NOMO-1 treated with dmso at 0.1 percent for 144 hours (cell line): Measurements from ENCODE around the gene ZFHX3.

Experiments used
- DNase-seq: peaks from one replicate; lab custom pipeline; 2025; ENCODE audit not compliant: unreplicated experiment; lab: John Stamatoyannopoulos, UW

Gene ZFHX3

DNA sequence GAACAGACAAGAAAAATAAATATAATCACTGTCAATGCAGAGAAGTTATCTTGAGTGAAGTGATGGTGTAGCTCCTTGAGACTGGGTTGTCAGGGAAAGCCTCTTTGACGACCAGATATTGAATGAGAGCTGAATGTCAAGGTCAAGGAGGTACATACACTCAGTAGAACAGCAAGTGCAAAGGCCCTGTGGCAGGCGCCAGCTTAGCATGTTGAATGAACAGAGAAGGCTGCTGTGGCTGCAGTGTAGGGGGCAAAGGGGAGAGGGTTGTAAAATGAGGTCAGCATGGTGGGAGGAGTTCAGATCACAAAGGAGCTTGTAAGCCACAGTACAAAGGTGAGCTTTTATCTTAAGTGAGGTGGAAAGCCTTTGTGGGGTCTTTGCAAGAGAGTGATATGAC lies 111.5 kb downstream of the ZFHX3 start:
- no peak for DNase-seq

DNA sequence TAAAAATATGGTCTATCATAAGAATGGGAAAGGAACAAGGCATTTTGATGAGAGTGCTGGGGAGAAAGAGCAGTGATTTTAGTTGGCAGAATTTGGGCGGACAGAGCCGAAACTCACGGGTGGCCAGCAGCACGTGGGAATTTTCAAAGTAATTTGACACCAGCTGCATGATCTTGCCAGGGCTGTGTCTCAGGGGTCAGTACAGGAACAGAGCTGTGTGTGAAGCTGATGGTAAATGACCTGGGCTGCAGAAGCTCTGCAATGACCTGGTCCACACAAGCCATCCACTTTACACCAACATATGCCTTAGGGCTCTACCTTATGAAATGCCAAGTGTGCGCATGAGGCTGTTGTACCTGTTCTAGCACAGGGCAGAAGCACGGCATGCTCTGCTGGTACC lies 112.0 kb downstream of the ZFHX3 start:
- no peak for DNase-seq

DNA sequence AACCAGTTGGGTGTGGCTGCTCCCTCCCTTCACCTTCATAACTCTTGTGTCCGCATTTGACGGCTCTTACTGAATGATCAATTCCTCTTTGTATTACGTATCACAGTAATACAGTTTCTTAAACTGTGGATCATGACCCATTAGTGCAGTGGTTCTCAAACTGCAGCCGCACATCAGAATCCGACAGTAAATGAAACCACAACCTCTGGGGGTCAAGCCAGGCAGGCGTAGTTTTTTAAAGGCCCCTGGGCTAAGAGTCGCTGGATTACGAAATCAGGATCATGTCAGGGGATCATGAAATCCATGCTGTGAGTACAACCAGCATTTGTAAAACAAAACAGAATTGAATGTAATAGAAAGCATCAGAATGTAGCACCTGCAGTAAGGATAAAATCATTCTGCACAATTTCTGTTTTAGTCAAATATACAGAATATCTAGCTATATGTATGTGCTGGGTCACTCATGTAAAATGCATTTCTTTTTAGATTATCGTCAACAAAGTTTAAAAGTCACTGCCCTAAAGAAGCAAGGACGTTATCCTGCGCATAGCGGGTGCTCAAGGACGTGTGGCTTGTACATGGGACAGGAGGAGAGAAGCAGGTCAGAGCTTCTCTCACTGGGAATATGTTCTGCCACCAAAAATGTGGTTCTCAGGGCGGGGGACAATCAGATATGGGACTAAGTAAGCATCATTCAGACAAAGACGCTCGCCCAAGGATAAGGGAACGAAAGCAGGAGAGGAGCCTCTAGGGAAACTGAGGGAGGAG lies 113.1 kb downstream of the ZFHX3 start:
- DNase-seq, result peak; percentile 37

DNA sequence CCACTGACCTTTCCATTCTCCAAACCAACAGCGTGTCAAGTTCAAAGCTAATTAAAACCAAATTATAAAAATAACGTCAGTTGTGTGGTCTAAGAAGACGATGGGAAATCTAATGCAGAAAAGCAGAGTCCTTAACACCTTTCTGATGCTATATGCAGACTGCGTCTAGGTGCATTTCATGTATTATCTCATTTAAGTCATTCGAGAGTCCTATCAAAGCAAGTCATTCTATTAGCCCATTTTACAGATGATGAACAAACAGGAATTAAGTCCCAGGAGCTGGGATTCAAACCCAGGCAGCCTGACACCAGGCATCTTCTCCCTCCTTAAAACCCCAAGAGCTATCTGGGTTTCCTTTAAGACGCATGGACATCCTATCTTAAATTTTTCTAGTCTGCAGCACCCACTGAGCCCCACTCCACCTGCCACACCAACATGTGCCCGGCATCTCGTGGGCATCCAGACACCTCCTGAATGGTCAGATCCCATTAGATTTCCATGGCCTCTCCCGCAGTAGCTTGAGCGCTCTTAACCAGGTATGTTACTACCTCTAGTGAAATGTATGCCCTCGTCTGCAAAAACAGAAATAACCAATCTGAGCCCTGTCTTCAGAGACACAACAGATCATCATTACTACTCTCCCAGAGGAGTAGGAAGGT lies 115.1 kb downstream of the ZFHX3 start:
- no peak for DNase-seq

DNA sequence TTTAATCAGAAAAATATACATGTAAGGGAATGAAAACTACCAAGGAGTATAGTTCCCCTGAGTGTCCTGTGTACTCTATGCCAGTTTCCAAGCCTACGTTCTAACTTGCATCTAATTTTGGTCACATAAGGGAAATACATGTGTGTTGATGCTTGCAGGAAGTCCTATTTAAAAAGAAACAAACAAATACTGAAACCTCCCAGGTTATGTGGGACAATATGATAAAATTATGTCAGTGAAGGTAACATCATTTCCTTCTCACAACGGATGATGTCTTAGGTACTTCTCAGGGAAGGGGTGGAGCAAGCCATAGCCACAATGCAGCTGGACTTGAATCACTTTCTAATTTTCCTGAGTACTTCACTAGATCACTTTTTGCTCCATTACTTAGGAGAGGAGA lies 115.9 kb downstream of the ZFHX3 start:
- no peak for DNase-seq

DNA sequence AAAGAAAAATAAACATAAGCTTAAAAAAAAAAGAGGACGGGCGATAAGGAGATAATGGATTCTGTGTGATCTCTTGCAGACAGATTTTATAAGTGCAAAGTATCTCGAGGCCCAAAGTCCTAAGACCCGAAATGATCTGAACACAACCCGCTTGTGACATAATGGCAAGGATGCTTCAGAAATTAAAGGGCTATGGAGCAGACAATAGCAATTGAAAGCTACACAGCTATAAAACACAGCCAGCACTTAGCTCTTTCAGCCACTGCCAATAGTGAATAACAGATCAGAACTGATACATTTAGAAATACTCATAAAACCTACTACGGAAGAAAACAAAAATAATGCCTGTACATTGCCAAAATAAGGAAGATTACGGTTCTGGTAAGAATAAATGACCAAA lies 117.5 kb downstream of the ZFHX3 start:
- no peak for DNase-seq

DNA sequence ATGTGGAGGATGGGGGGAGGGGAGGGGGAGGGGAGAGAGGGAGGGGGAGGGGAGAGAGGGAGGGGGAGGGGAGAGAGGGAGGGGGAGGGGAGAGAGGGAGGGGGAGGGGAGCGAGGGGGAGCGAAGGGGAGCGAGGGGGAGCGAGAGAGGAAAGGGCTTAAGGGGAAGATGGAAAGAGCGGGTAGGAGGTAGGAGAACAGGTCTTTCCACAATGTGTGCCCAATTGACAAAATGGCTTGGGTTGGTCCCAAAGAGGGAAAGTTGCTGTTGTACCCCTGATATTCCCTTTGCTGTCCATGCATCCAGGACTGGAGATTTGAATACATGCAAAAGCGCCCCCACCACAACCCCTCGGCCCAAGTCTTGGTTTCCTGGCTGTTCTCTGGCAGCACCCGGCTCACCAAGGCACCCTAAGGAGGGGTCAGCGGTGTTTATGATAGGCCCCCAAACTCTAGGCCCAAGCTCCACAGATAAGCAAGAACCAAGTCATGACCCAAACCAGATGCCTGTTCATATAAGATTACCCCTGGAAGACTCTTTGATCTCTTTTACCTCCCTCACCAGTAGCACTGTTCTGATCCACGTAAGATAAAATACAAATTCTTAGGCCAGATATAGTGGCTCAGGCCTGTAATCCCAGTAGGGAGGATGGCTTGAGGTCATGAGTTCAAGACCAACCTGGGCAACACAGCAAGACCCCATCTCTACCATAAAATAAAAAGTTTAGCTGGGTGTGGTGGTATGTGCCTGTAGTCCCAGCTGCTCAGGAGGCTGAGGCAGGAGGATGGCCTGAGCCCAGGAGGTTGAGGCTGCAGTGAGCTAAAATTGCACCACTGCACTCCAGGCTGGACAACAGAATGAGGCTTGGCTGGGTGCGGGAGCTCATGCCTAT lies 119.6 kb downstream of the ZFHX3 start:
- no peak for DNase-seq

DNA sequence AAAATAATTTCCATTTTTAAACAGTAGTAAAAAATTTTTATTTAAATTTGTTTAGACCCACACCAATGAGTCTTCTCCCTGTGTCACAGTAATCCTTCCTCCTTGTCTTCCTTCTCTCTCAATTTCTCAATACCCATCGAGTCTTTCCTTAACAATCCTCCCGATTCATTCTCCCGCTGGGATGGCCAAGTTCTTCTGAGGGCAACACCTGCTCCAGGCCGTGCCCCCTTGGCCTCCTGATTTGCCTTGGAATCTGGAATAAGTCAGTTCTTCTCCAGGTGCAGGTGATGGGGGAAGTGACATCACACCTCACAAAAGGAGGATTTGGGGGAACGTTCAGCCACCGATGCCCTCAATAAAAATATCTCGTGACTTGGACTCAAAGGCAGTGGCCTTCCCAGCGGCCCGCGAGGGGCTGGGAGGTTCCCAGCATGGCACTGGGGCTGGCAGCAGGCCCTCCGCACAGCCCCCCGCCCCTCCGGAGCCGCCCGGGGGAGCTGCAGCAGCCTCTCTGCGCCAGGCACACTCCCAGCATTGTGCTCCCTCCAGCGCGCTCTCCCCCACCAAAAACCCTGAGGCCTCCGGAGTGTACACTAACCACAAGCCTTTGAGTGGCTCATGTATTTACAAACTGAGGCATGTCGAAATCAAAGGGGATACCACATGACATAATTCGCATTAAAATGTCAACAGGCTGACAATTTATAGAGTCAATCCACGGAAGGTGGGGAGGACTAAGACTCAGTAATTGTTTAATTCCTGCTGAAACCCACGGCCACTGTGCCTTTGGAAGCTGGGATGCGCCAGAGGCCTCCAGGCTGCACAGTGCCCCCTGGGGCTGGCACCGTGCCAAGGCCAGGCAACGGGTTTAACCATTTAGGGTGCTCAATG lies 120.5 kb downstream of the ZFHX3 start:
- peak; percentile 89 for DNase-seq

DNA sequence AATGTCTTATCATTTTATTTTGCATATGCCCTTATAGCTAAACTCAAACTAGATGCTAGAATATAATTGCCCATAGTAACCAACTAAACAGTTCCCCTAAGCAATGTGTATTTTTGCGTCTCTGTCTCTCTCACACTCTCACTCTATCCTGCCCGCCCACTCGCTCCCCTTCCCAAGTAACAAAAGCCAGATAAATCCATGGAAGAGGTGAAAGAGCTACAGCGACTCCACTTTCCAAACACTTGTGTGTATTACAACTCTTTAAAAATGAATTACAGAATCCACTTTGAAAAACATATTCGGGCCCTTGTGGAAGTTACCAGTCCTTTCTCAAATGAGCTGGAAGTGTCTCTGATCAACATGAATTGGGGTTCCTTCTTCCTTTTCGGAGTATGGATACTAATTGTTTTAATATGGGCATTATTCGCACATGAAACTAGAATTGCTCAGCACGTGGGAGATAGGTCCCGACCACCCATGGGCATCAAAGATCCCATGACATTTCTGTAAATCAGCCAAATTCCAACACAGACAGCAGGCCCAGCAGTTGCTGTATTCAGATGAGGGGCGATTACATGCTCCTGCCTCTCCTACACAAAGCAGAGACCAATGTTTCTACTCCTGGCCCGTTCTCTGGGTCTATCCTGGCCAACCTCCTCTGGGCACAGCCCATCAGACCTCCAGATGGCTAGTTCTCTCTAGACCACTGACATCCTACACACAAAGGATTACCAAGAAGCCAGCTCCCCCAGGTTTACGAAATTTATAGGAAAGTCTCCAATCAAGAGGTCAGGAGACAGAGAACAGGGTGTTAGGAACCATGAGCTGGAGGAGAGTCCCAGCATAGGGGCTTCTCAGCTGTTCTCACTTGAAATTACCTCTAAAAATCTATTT lies 121.5 kb downstream of the ZFHX3 start:
- DNase-seq, result no peak

DNA sequence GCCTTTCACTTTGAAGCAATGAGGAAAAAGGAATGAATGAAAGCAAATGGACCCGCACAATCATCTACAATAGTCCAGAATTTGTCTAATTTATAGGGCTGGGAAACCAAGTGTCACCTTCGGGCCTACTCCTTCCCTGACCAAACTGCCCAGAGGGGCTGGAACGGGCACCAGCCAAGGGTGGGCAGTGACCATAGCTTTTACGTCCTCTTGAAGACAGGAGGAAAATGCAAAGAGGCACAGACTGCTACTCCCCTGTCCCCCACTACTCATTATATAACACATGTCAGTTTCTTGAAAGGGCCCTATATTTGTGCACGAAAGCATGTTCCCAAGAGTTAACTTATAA lies 122.3 kb downstream of the ZFHX3 start:
- DNase-seq, result no peak

DNA sequence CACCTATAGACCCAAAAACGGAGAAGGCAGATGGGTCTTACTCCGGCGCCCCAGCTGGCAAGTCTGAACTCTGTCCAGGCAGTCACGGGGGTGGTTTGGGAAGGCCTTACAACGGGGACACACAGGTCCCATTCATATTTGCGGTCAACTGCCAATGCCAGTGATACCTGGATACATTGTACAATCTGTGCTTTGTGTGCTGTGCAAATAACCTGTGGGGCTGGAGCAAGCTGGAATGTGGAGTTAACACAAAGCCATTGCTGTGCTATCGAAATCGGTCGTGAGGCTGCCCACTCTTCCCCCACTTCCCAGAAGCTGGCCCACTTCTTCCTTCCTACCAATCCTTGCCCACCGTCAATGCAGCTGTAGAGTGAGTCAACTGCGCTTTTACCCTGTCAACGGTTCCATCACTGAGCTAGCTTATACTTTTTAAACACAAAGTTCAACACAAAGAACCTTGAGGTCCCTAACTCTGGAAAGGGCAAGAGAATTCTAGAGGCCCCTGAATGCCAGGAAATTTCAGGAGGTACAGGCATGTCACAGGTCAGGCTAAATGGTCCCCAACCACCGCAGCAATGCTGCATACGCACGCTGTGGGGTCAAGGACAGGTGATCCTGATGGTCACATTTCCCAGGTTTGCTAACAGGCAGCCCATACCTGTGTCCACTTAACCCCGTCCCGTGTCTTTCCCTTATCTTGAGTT lies 122.8 kb downstream of the ZFHX3 start:
- DNase-seq, result no peak

DNA sequence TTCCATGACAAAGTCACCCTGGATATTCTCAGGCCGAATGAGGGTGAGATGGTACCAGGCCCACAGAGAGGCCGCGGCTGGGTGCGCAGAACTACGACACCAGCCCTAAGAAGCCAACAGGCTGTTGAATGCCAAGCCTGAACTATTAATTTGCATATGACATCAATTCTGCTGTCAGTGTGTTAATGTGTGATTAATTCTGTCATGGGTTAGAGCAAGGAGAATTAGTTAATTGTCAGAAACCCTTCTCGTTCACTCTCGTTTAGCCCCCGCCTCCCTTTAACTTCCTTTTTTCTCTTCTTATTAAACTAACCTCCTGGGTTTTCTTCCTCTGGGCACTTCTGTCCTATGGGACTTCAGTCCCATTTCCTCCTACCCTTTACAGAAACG lies 123.4 kb downstream of the ZFHX3 start:
- no peak for DNase-seq

DNA sequence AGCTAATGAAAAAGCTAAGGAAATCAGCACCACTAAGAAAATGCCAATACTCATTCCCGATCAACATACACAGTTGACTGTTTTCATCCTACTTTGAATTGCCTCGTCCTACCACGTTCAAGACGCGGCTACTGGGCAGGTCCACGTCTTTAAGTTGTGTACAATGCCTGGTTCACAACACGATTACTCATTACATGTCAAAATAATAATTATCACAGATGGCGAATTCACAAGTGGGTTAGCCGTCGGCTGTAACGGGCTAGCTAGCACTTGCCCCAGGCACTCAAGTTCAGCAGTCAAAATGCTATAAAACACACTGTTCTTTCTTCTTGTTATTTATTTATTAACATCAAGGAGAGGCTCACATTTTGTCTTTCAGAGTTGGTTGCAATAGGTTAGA lies 124.2 kb downstream of the ZFHX3 start:
- no peak for DNase-seq

DNA sequence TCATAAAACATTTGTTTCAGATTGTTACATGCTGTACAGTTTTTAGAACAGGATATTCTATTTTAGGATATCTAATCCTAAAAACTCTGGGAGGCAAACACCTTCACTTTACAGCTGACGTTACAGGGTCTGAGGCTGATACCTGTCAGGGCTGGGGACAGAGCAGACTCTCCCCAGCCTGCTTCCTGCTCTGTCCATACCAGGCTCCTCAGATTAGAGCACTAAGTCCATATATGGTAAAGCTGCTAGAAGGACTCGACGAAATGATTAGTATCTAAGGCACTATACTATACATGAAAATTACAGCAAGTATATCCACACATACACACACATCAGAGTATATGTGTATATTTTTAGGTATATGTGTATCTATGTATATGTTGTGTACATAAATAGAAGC lies 125.2 kb downstream of the ZFHX3 start:
- no peak for DNase-seq

DNA sequence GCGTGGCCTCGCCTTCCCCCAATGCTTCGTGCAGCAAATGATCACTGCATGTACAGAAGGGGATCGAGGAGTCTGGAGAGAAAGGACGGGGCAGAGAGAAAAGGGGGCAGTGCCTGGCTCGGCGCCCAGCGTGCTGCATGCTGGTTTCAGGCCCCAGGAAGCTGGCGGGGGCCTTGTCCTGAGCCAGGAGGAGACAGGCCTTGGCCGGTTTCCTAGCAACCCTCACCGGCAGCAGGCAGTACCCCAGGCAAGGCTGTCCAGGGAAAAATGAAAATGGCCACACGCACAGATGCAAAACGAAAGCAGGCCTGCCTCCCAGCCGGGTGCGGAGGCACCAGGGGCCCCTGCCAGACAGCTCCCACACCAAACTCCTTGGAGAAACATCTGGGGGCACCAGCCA lies 126.3 kb downstream of the ZFHX3 start:
- DNase-seq, result no peak

DNA sequence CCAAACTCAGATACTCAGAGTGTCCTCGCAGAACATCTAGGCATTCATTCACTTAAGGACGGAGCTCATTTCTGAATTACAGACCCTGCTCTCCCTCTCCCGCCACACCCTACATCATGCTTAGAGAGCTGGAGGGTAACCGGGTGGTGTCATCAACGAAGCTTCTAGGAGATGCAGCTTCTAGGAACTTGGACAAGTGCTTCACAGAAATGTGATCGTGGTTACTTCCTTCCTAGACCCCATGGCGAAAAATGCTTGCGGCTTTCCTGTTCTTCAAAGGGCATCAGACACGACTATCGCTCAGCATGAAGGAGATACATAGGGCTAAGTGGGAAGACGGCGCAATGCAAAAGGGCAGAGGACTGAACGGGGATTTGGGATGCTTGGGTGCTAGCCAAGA lies 126.8 kb downstream of the ZFHX3 start:
- DNase-seq, result no peak

DNA sequence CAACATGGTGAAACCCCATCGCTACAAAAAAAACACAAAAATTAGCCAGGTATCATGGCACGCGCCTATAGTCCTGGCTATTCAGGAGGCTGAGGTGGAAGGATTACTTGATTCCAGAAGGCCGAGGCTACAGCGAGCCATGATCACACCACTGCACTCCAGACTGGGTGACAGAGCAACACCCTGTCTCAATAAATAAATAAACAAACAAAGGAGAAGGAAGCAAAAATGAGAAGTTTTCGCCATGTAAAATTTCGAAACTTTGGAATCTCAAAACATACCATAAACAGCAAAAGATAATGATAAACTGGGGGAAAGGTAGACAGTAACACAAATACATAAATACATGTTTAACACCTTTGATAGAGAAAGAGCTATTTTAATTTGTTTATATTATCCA lies 130.9 kb downstream of the ZFHX3 start:
- no peak for DNase-seq

DNA sequence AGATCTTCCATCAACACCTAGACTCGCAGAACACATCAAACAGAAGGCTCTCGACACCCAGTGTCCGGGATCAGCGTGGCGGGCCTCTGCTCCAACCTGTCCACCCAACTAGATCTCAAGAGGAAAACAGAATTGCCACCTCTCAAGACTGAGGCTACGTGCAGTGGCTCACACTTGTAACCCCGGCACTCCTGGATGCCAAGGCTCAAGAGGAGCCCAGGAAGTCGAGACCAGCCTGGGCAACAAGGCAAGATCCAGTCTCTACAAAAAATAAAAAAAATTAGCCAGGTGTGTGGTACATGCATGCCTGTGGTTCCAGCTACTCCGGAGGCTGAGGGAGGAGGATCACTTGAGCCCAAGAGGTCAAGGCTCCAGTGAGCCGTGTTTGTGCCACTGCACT lies 132.6 kb downstream of the ZFHX3 start:
- no peak for DNase-seq

DNA sequence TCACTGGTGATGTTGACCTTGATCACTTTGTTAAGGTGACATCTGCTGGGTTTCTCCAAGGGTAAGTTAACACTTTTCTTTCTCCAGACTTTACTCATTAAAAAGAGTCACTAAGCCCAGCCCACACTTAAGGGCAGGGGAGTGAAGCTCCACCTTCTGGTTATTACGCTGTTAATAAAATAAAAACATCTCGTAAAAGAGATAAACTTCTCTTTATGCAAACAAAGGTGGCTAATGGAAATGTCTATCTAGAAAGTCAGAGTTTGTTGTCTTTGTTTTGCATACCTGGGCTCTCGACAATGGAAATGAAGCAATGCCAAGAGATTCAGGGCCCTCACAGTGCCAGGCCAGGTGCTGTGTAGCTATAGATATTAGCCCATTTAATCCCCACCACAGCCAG lies 134.4 kb downstream of the ZFHX3 start:
- no peak for DNase-seq
